GM19035 (cell line): ENCODE data around the gene GMPPB.
"Not testable (repeated sequence)": the region's sequence is repeated elsewhere in the genome, so short reads cannot be mapped to it uniquely, and the experiment has no call there.

ENCODE experiments used
- ATAC-seq: cut with Tn5 transposase; IDR thresholded peaks from one replicate; pipeline ENCODE4 v1.9.1; 2021; ENCODE audit not compliant: unreplicated experiment

GMPPB gene

GRCh38 chr3:49694409-49695070, 29.2 kb downstream of the GMPPB start:
- not testable (repeated sequence) for ATAC-seq

DNA sequence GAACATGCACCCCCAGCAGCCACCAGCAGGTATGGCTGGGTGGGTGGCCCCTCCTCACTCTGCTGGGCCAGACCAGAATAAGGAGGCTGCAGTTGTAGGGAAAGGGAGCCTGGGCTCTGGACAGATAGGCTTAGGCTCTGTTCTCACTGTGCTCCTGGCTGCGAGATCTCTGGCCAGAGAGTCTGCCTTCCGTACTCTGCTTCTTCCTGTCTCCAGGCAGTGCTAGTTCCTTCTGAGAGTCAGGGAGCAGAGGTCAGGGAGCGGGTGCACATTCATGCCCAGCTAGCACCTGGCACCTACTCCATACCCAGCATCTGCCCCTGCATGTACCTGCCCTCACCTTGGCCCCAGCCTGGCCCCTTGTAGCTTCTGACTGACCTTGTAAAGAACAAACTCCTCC, 32.3 kb downstream of the GMPPB start:
- not testable (repeated sequence) for ATAC-seq

GRCh38 chr3:49690856-49691255, 32.9 kb downstream of the GMPPB start:
- not testable (repeated sequence) for ATAC-seq

DNA sequence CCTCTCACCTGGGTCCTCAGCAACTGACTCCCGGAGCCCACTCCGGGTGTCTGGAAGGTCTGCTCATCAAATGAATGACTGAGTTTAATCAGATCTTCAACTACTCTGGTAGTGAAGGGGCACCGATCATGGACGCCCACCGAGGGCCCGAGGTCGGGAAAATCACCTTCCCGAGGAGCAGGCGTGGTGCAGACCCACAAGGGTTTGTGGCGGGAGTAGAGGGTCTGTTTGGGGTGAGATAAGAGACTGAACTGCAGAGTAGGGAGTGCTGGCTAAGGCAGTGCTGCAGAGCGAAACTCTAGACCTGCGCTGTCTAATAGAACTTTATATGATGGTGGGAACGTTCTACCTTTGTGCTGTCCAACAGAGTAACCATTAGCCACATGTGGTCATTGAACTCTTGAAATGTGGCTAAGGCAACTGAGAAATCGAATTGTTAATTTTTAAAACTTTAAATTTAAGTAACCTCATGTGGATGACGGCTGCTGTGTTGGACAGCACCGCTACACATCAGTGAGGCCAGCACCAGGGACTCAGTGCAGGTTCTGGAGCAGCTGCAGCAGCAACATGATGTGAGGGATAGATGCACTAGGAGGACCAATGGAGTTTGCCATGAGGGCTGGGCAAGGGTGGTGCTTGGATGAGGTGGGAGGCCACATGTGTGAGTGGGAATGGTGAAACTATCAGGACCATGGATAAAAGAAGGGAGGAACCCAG, 33.7 kb downstream of the GMPPB start:
- ATAC-seq, result not testable (repeated sequence)

DNA sequence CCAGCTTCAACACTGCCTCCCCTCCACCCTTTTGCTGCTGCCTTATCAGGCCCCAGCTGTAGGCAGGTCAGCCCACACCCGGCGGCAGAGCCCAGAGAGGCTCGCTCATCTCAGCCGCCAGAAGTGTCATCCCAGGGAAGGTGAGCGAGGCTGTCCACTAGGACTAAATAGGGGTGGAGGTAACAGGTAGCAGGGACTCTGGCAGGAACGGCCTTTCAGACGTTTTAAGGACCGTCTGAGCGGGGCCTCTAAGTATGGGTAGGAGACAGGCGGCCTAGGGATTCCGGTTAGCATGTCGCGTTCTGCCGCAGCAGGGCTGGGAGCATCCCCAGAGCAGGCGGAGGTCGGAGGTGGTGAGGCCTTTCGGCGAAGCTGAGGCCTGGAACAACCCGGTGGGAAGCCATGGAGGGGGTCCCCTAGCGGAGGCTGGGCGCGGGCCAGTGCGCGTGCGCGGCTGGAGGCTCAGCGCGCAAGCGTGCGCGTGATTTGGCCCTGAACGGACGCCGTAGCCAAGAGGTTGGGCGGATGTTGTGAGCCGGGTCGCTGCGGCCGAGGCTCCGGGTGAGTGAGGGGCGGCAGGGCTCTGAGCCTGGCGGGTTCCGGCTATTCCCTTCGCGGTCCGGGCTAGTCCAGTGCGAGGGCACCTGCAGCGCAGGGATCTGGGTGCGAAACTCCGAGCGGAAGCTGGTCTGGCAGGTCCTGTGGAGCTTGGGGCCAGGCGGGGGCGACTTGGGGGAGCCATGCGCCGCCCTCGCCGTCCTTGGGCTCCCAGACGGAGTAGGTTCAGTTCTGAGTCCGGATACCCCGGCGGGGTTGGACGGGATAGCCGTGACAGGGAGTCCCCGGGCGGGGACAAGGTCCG, 34.5 kb downstream of the GMPPB start, which contains the start of the genes MST1 and RNF123:
Gene MST1 (minus strand): TSS at position 429 of the 862 bp plus-strand sequence. CDS start 783 bp downstream, outside the sequence.
Gene RNF123 (plus strand): TSS at position 512 of the 862 bp plus-strand sequence. CDS start 1,609 bp downstream, outside the sequence.
- ATAC-seq, result peak; percentile 72

DNA sequence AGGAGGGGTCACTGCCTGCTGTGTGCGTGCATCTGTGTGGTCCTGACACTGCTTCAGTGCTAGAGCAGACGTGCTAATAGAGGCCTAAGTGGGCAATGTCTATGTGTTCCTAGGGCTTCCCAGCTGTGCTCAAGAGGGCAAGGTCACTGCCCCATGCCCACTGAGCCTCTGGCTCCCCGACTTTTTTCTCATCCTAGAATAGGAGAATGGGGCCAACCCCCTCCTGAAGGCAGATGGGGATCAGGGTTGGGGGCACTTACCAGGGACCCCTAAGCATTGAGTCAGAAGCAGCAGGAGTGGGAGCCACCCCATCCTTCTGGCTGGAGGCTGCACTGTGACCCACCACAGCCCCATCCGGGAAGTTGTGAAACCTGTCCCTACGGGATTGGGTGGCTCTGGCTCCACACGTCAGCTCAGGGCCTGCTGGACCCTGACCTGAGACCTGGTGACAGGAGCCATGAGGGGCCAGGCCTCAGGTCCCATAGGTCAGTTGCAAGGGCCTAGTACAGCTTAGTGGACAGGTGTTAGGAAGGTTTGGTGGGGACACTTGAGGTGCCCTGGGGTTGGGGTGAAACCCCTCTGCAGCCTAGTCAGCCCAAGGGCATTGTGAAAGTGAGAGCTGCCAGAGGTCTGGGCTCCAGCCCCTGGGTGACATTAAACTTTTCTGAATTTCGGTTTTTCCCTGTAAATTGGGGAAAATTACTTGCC, 35.3 kb downstream of the GMPPB start:
- ATAC-seq, result peak; percentile 19

GRCh38 chr3:49687424-49687795, 36.3 kb downstream of the GMPPB start:
- ATAC-seq, result not testable (repeated sequence)

- ATAC-seq, result not testable (repeated sequence)
These were observed 36.9 kb downstream of the GMPPB start for GRCh38 chr3:49686769-49687423.

GRCh38 chr3:49686346-49686745, 37.4 kb downstream of the GMPPB start:
- not testable (repeated sequence) for ATAC-seq

- not testable (repeated sequence) for ATAC-seq
These were observed 37.9 kb downstream of the GMPPB start for GRCh38 chr3:49685846-49686245.

DNA sequence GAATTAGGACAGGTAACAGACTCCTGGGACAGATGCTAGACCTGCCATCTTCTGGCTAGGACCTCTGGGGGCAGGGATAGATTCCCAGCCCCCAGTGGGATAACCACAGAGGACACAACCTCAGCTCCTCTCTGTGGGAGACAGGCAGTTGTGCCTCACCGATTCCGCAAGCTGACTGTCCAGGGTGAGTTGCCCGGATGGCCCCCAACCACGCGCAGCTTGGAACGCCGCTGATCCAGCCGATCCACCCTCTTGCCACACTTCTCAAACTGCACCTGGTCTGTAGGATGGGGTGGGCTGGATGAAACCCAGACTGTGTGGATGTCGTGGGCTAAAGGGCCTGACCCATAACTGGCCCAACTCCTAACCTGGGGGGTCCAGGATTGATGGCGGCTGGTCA, 38.6 kb downstream of the GMPPB start:
- not testable (repeated sequence) for ATAC-seq

DNA sequence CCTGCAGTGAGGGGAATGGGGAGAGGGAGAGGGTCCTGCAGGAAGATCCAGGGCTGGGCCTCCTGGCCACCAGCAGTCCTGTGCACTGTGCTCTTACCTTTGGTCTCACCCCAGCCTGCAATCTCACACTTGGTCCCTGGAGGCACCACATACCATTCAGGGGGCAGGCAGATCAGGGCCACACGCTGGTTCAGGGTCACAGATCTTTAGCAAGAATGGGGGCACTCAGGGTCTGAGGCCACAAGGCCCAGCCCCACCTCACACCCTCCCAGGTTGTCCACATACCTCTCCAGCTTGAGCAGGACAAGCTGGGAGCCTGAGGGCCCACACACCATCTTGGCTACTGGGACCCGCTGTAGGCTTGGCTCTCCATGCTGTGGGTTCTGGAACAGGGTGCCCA, 39.3 kb downstream of the GMPPB start:
- ATAC-seq, result not testable (repeated sequence)

- no peak for ATAC-seq
These were observed 40.6 kb downstream of the GMPPB start for GRCh38 chr3:49683162-49683561.

- ATAC-seq, result no peak
These were observed 42.2 kb downstream of the GMPPB start for GRCh38 chr3:49681543-49681942.

DNA sequence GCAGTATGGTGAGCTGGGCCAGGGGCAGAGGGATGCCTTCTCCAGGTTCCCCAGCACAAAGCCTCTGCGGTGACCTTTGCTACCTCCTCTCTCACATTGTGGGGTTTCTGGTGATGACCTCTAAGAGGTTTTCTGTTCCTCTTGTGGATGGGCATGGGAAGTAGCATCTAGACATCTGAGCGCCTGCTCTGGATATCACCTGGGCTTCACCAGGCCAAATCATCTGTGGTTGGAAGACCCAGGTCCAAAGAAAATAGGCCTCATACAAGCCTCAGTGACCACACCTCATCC, 42.6 kb downstream of the GMPPB start:
- ATAC-seq, result no peak

DNA sequence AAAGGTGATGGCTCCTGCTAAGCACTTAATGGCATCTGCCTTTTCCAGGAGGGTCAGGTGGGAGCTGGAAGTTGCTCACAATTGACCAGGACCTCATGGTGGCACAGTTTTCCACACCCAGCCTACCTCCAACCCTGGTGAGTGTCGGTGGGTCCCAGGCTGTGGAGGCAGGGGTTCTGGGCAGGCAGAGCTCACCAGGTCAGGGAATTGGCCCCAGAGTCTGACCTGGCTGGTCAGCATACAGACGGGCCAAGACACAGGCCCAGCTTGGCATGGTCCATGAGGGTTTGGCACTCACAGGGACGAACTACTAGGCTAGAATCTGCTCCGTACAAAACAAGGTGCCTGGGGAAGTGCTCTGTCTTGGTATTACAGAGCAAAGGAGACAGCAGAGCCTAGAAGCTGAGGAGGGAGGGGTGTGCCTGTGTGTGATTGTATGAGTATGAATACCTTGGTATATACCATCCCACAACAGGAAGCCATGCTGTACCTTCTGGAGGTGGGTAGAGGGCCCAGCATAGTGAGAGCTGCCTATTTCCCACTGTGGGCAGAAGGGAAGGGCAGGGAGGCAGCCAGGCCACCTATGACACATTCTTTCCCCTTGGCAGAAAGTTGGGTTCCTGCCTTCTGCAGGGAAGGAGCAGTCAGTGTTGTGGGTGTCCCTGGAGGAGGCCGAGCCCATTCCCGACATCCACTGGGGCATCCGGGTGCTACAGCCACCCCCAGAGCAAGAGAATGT, 43.1 kb downstream of the GMPPB start:
- no peak for ATAC-seq

GRCh38 chr3:49675912-49676311, 47.8 kb downstream of the GMPPB start:
- no peak for ATAC-seq

- peak; percentile 18 for ATAC-seq
These were observed 49.2 kb downstream of the GMPPB start for GRCh38 chr3:49674497-49674983.

GRCh38 chr3:49673715-49674496, 49.8 kb downstream of the GMPPB start, which contains the start of gene APEH:
TSS of gene APEH (plus strand) at chr3:49674351. CDS start at chr3:49674402, 51 bp downstream.
- ATAC-seq, result peak; percentile 77
